HEK293 (cell line): ENCODE results near the gene GRIK4.
A peak's percentile ranks its signal among the peaks of the same experiment; 100 is the strongest.

ENCODE experiments used
- CTCF ChIA-PET: fragments of 350-600 bp; formaldehyde crosslinking; extraction: SDS; loops from one replicate; lab custom pipeline; 2021; ENCODE audit warnings: antibody characterized with exemption; lab: Yijun Ruan, JAX
- POLR2A ChIA-PET: fragments of 300-600 bp; formaldehyde crosslinking; extraction: SDS; loops from one replicate; lab custom pipeline; 2020; ENCODE audit warnings: antibody characterized with exemption, inconsistent platforms; lab: Yijun Ruan, JAX
- H3K27ac ChIP-seq: fragments of 200-500 bp; sonication (Bioruptor generic); 2 replicates; pipeline ENCODE4 v1.5.1; 2014; ENCODE audit warnings: low read depth, low read length, control low read depth, inconsistent platforms; ENCODE audit errors: extremely low read depth
- H3K36me3 ChIP-seq, 2 experiments: fragments of 200-500 bp in 1 of 2; sonication (Bioruptor generic) in 1 of 2; 1 replicate in 1 of 2; 2 replicates in 1 of 2; pipeline ENCODE4 v1.5.1; 2014 to 2017; ENCODE audit warnings: inconsistent platforms in 2 of 2, low read length in 2 of 2; ENCODE audit not compliant: control insufficient read depth in 2 of 2, insufficient read depth in 1 of 2
- H3K4me1 ChIP-seq: fragments of 200-500 bp; sonication (Bioruptor generic); 2 replicates; pipeline ENCODE4 v1.5.1; 2014; ENCODE audit warnings: mild to moderate bottlenecking, low read length, inconsistent platforms; ENCODE audit not compliant: control insufficient read depth, insufficient read depth
- H3K4me3 ChIP-seq: 2 replicates; pipeline ENCODE4 v1.5.1; 2011; ENCODE audit warnings: low read depth, mild to moderate bottlenecking, control low read depth, low read length, moderate library complexity
- H3K9me3 ChIP-seq: fragments of 200-500 bp; sonication (Bioruptor generic); 2 replicates; pipeline ENCODE4 v1.5.1; 2014; ENCODE audit warnings: low read depth, low read length, inconsistent platforms; ENCODE audit not compliant: control insufficient read depth, insufficient read depth
- CTCF ChIP-seq: fragments of 450-650 bp; formaldehyde crosslinking; IDR thresholded peaks from 2 replicates; pipeline ENCODE4 v1.5.1; 2016; ENCODE audit warnings: missing biosample characterization, missing genetic modification characterization
- IKZF3 ChIP-seq: fragments of 450-650 bp; IDR thresholded peaks from 2 replicates; pipeline ENCODE4 v1.5.0; 2018; ENCODE audit warnings: missing biosample characterization, mild to moderate bottlenecking, missing genetic modification characterization, moderate library complexity
- TRIM28 ChIP-seq: IDR thresholded peaks from 2 replicates; pipeline ENCODE4 v1.6.1; 2011; ENCODE audit warnings: low read length, control low read depth, borderline replicate concordance
- ZNF140 ChIP-seq: fragments of 450-650 bp; formaldehyde crosslinking; IDR thresholded peaks from 2 replicates; pipeline ENCODE4 v1.5.1; 2016; ENCODE audit warnings: missing biosample characterization, missing genetic modification characterization
- ZNF146 ChIP-seq: fragments of 450-650 bp; formaldehyde crosslinking; IDR thresholded peaks from 2 replicates; pipeline ENCODE4 v1.5.1; 2016; ENCODE audit warnings: missing biosample characterization, missing genetic modification characterization
- ZNF19 ChIP-seq: fragments of 450-650 bp; formaldehyde crosslinking; IDR thresholded peaks from 2 replicates; pipeline ENCODE4; 2016; ENCODE audit warnings: missing biosample characterization, missing genetic modification characterization, low read depth
- ZNF2 ChIP-seq: fragments of 450-650 bp; formaldehyde crosslinking; IDR thresholded peaks from 2 replicates; pipeline ENCODE4 v1.5.1; 2016; ENCODE audit warnings: missing biosample characterization, missing genetic modification characterization
- ZNF561 ChIP-seq: fragments of 450-650 bp; IDR thresholded peaks from 2 replicates; pipeline ENCODE4 v1.5.1; 2018; ENCODE audit warnings: missing biosample characterization, missing genetic modification characterization, borderline replicate concordance
- ZNF654 ChIP-seq: fragments of 450-650 bp; formaldehyde crosslinking; IDR thresholded peaks from 2 replicates; pipeline ENCODE4 v1.5.1; 2016; ENCODE audit warnings: low read depth, missing biosample characterization, missing genetic modification characterization
- ZNF76 ChIP-seq: fragments of 450-650 bp; formaldehyde crosslinking; IDR thresholded peaks from 2 replicates; pipeline ENCODE4; 2016; ENCODE audit warnings: low read depth, missing biosample characterization, missing genetic modification characterization, borderline replicate concordance
- ZSCAN16 ChIP-seq: fragments of 450-650 bp; formaldehyde crosslinking; IDR thresholded peaks from 2 replicates; pipeline ENCODE4 v1.5.1; 2016; ENCODE audit warnings: missing biosample characterization, missing genetic modification characterization
- TF ChIP-seq, protein P1 (sequence below): fragments of 450-650 bp; formaldehyde crosslinking; conservative IDR thresholded peaks from 2 replicates; pipeline ENCODE4 v1.5.1; 2016; ENCODE audit warnings: low read depth, missing biosample characterization, missing genetic modification characterization
- TF ChIP-seq, protein P2 (sequence below): fragments of 450-650 bp; formaldehyde crosslinking; IDR thresholded peaks from 2 replicates; pipeline ENCODE4 v1.5.1; 2016; ENCODE audit warnings: missing biosample characterization, missing genetic modification characterization
- TF ChIP-seq, protein P3 (sequence below): fragments of 450-650 bp; formaldehyde crosslinking; IDR thresholded peaks from 2 replicates; pipeline ENCODE4 v1.5.1; 2016; ENCODE audit warnings: missing biosample characterization, missing genetic modification characterization, low read depth

Gene GRIK4

GRCh38 chr11:120800206-120800605, 288.7 kb downstream of the GRIK4 start (continued):
- TF ChIP-seq, protein P1, sequence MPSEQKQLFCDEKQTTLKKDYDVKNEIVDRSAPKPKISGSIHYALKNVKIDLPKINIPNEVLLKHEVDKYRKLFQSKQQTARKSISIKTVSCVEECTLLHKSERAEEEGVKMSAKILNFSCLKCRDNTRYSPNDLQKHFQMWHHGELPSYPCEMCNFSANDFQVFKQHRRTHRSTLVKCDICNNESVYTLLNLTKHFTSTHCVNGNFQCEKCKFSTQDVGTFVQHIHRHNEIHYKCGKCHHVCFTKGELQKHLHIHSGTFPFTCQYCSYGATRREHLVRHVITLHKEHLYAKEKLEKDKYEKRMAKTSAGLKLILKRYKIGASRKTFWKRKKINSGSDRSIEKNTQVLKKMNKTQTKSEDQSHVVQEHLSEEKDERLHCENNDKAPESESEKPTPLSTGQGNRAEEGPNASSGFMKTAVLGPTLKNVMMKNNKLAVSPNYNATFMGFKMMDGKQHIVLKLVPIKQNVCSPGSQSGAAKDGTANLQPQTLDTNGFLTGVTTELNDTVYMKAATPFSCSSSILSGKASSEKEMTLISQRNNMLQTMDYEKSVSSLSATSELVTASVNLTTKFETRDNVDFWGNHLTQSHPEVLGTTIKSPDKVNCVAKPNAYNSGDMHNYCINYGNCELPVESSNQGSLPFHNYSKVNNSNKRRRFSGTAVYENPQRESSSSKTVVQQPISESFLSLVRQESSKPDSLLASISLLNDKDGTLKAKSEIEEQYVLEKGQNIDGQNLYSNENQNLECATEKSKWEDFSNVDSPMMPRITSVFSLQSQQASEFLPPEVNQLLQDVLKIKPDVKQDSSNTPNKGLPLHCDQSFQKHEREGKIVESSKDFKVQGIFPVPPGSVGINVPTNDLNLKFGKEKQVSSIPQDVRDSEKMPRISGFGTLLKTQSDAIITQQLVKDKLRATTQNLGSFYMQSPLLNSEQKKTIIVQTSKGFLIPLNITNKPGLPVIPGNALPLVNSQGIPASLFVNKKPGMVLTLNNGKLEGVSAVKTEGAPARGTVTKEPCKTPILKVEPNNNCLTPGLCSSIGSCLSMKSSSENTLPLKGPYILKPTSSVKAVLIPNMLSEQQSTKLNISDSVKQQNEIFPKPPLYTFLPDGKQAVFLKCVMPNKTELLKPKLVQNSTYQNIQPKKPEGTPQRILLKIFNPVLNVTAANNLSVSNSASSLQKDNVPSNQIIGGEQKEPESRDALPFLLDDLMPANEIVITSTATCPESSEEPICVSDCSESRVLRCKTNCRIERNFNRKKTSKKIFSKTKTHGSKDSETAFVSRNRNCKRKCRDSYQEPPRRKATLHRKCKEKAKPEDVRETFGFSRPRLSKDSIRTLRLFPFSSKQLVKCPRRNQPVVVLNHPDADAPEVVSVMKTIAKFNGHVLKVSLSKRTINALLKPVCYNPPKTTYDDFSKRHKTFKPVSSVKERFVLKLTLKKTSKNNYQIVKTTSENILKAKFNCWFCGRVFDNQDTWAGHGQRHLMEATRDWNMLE (tag by site-specific recombination): no peak
- no peak for TF ChIP-seq ZNF561 (tag by site-specific recombination)
- no peak for TF ChIP-seq ZNF19 (tag by site-specific recombination)
- TF ChIP-seq ZNF76 (tag by site-specific recombination): no peak
- no peak for TF ChIP-seq ZSCAN16 (tag by site-specific recombination)
- TF ChIP-seq ZNF146: no peak

DNA sequence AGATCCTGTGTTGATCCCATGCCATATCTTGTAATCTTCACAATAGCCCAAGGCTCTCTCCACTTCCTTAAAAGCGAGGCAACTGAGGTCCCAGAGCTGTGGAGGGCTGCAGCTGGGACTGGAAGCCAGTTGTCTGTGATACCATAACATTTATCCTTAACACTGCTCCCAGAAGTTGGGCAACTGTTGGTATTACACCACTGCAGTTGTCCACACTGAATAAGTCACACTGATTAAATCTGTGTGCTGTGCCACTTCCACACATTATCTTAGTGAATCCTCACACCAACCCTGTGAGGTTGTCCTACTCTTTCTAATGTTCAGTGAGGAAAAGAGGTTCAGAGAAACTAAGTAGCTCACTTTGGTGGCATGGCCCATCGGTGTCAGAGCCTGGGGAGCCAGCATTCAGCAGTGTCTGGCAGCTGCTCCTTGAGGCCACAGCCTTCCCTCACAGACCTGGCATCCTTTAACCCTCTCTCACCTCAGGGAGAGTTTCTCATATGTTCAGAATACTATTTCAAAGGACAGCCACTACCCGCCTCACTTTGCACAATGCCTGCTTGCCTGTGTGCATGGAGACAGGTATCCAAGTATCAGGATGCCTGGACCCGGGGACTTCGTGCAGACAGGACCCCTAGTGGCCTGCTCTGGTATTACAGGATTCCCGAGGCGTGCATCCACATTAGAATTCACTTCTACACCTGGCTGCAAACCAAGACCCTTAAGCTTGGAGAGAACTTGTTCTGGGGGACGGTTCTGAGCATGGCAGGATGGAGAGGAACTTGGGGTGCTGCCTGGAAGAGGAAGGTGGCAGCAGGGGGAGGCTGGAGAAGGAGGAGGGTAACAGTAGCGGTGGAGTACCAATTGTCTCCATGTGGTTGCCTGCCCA, 290.5 kb downstream of the GRIK4 start:
- POLR2A ChIA-PET: no interaction called here
- TF ChIP-seq ZNF140 (tag by site-specific recombination) (no peak), TRIM28 (peak; percentile 50; the same call in 1 of the 2 replicates), IKZF3 (tag by site-specific recombination) (no peak), ZNF654 (peak; percentile 28; the same call in 1 of the 2 replicates), CTCF (tag by site-specific recombination) (0 out of 2 replicates have a peak, but pooled peaks have one; percentile 12), ZNF2 (tag by site-specific recombination) (0 out of 2 replicates have a peak, but pooled peaks have one; percentile 64)
- TF ChIP-seq, protein P2, sequence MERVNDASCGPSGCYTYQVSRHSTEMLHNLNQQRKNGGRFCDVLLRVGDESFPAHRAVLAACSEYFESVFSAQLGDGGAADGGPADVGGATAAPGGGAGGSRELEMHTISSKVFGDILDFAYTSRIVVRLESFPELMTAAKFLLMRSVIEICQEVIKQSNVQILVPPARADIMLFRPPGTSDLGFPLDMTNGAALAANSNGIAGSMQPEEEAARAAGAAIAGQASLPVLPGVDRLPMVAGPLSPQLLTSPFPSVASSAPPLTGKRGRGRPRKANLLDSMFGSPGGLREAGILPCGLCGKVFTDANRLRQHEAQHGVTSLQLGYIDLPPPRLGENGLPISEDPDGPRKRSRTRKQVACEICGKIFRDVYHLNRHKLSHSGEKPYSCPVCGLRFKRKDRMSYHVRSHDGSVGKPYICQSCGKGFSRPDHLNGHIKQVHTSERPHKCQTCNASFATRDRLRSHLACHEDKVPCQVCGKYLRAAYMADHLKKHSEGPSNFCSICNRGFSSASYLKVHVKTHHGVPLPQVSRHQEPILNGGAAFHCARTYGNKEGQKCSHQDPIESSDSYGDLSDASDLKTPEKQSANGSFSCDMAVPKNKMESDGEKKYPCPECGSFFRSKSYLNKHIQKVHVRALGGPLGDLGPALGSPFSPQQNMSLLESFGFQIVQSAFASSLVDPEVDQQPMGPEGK (tag by site-specific recombination): no peak
- TF ChIP-seq, protein P3, sequence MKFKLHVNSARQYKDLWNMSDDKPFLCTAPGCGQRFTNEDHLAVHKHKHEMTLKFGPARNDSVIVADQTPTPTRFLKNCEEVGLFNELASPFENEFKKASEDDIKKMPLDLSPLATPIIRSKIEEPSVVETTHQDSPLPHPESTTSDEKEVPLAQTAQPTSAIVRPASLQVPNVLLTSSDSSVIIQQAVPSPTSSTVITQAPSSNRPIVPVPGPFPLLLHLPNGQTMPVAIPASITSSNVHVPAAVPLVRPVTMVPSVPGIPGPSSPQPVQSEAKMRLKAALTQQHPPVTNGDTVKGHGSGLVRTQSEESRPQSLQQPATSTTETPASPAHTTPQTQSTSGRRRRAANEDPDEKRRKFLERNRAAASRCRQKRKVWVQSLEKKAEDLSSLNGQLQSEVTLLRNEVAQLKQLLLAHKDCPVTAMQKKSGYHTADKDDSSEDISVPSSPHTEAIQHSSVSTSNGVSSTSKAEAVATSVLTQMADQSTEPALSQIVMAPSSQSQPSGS (tag by site-specific recombination): no peak
- TF ChIP-seq, all 188 proteins: peak for 4
- Histone ChIP-seq H3K27ac (no peak overlapping the region), H3K4me3 (no peak overlapping the region), H3K4me1 (no peaks in the 10 kb centered on the region), H3K9me3 (no peaks in the 10 kb centered on the region), H3K36me3 (no peaks in the 10 kb centered on the region)
- CTCF ChIA-PET: interaction anchor here (0.6 to 2.7 kb wide), 36 partner anchors 9 to 1807 kb away, joined by 3 to 13 read pairs (median 4); partner anchors contain the start of gene GRIK4
